Hematopoietic multipotent progenitor cell treated with erythropoietin and hydrocortisone succinate and interleukin-3 and kit ligand, for 15 days (in vitro differentiated cells): ENCODE measurements around the gene C12orf56.
"Not testable (repeated sequence)": the region's sequence is repeated elsewhere in the genome, so short reads cannot be mapped to it uniquely, and the experiment has no call there.

Source experiments
- DNase-seq: peaks from one replicate; pipeline ENCODE4 v3.0.0-alpha.2; 2015; ENCODE audit warnings: low spot score

C12orf56 gene

GRCh38 chr12:64299628-64300027 is 90.9 kb downstream of the C12orf56 start:
- no peak for DNase-seq

GRCh38 chr12:64296301-64296700 is 94.3 kb downstream of the C12orf56 start:
- DNase-seq, result no peak

GRCh38 chr12:64293654-64294364 is 96.7 kb downstream of the C12orf56 start:
- DNase-seq, result no peak

GRCh38 chr12:64293174-64293573 is 97.4 kb downstream of the C12orf56 start:
- not testable (repeated sequence) for DNase-seq

GRCh38 chr12:64286521-64286920 is 104.0 kb downstream of the C12orf56 start:
- no peak for DNase-seq

- no peak for DNase-seq
Measured at GRCh38 chr12:64284256-64284655, 106.3 kb downstream of the C12orf56 start.

- DNase-seq, result no peak
Measured at GRCh38 chr12:64278421-64278820, 112.1 kb downstream of the C12orf56 start.

GRCh38 chr12:64273527-64274403 is 116.8 kb downstream of the C12orf56 start:
- no peak for DNase-seq

- no peak for DNase-seq
Measured at GRCh38 chr12:64270411-64270810, 120.1 kb downstream of the C12orf56 start.

GRCh38 chr12:64269161-64269560 is 121.4 kb downstream of the C12orf56 start:
- no peak for DNase-seq

- no peak for DNase-seq
Measured at GRCh38 chr12:64268409-64268808, 122.1 kb downstream of the C12orf56 start.

GRCh38 chr12:64265839-64266238 is 124.7 kb downstream of the C12orf56 start:
- DNase-seq, result no peak

GRCh38 chr12:64261813-64262212 is 128.7 kb downstream of the C12orf56 start:
- no peak for DNase-seq

- DNase-seq, result no peak
Measured at GRCh38 chr12:64258576-64258975, 132.0 kb downstream of the C12orf56 start.

- peak; percentile 76 for DNase-seq
Measured at GRCh38 chr12:64256166-64256800, 134.3 kb downstream of the C12orf56 start.

- DNase-seq, result peak; percentile 59
Measured at GRCh38 chr12:64255249-64255648, 135.3 kb downstream of the C12orf56 start.

GRCh38 chr12:64253356-64253755 is 137.2 kb downstream of the C12orf56 start:
- no peak for DNase-seq

GRCh38 chr12:64252681-64253080 is 137.9 kb downstream of the C12orf56 start:
- no peak for DNase-seq

- DNase-seq, result no peak
Measured at GRCh38 chr12:64243809-64244208, 146.7 kb downstream of the C12orf56 start.

- DNase-seq, result no peak
Measured at GRCh38 chr12:64240781-64241180, 149.8 kb downstream of the C12orf56 start.

- no peak for DNase-seq
Measured at GRCh38 chr12:64237382-64237781, 153.2 kb downstream of the C12orf56 start.

- DNase-seq, result no peak
Measured at GRCh38 chr12:64236549-64236948, 154.0 kb downstream of the C12orf56 start.

- no peak for DNase-seq
Measured at GRCh38 chr12:64232196-64232595, 158.4 kb downstream of the C12orf56 start.
